Measurements from ENCODE around the gene CLDN19.

DNA sequence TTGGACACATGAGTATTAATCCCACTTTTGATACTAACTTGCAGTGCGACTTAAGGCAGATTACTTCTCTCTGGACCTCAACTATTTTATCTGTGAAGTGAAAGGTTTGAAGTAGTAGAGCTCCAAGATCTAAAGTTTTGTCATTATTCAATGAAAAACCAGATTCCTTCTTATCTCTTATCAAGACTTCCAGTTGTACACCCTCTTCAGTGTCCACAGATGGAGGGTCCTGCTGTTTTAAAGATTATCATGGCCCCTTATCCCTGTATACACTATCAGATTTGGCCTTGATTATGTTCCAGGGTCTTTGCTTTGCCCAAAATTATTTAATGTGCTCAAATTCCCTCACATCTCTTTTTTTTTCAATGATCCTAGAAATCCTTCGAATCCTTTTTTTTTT is 28.1 kb upstream of the CLDN19 start:
- no peak for TF ChIP-seq OSR1 (CRISPR knock-in tag; IDR thresholded peaks at IDR 0.05)
- TF ChIP-seq ZFP3 (CRISPR knock-in tag; IDR thresholded peaks at IDR 0.05) = no peak
- no peak for TF ChIP-seq TOX (CRISPR knock-in tag; IDR thresholded peaks at IDR 0.05; ENCODE audit: borderline replicate concordance)
- no peak for TF ChIP-seq ZC3H10 (CRISPR knock-in tag; IDR thresholded peaks at IDR 0.05)
- TF ChIP-seq CSDC2 (CRISPR knock-in tag; IDR thresholded peaks at IDR 0.05) = no peak
- no peak for TF ChIP-seq ISL1 (CRISPR knock-in tag; IDR thresholded peaks at IDR 0.05)
- TF ChIP-seq PATZ1 (CRISPR knock-in tag; IDR thresholded peaks at IDR 0.05; ENCODE audit: borderline replicate concordance) = no peak
- TF ChIP-seq, protein P1, sequence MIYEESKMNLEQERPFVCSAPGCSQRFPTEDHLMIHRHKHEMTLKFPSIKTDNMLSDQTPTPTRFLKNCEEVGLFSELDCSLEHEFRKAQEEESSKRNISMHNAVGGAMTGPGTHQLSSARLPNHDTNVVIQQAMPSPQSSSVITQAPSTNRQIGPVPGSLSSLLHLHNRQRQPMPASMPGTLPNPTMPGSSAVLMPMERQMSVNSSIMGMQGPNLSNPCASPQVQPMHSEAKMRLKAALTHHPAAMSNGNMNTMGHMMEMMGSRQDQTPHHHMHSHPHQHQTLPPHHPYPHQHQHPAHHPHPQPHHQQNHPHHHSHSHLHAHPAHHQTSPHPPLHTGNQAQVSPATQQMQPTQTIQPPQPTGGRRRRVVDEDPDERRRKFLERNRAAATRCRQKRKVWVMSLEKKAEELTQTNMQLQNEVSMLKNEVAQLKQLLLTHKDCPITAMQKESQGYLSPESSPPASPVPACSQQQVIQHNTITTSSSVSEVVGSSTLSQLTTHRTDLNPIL (CRISPR knock-in tag; IDR thresholded peaks at IDR 0.05; ENCODE audit: low read depth) = no peak
- TF ChIP-seq PPARA (CRISPR knock-in tag; IDR thresholded peaks at IDR 0.05; ENCODE audit: borderline replicate concordance) = no peak
- TF ChIP-seq ARNTL (CRISPR knock-in tag; IDR thresholded peaks at IDR 0.05; ENCODE audit: borderline replicate concordance, low read depth) = no peak
- TF ChIP-seq RARB (CRISPR knock-in tag; IDR thresholded peaks at IDR 0.05) = no peak

Data from SK-N-SH treated with all-trans-retinoic acid at 6 μM for 48 hours (cell line).